NK-92 (cell line): ENCODE results near the gene FAM53C.
"Not testable (repeated sequence)": the region's sequence is repeated elsewhere in the genome, so short reads cannot be mapped to it uniquely, and the experiment has no call there.

ENCODE experiments used
- DNase-seq: peaks from one replicate; lab custom pipeline; 2025; ENCODE audit not compliant: unreplicated experiment; lab: John Stamatoyannopoulos, UW

The FAM53C gene

DNA sequence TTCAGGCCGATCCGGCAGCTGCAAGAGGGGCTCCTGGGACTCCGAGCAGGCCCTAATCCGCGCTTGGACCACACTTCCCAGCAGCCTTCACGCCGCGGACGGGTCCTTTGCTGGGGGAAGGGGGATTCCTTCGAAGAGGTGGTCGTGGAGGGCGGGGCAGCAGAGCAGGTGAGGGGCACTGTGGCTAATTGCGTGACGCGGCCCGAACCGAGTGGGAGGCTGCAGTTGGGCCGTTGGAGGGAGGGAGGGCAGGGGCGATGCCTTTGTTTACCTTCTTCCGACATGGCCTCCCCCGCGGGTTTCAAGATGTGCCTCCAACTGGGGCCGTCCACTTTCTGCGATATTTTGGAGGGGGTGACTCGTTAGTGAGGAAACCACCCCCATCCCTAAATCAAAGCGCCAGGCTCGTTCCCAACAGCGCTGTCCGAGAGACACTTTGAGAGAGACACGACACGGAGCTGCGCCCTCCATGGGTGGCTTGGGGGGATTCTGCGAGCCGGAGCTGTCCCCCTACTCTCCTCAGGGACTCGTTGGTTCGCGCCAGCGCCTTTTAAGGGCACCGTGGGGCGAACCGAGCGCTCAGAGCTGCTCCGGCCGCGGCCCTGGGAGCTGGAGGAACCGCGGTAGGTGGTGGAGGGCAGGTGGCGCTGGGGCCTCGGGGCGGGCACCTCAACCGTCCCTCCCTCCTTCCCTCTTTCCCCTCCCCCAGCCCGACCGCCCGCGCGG is at the start of gene FAM53C:
TSS of gene FAM53C (plus strand) at position 582 of the 726 bp plus-strand sequence. CDS start 3,070 bp downstream, outside the sequence.
- DNase-seq, result no peak

DNA sequence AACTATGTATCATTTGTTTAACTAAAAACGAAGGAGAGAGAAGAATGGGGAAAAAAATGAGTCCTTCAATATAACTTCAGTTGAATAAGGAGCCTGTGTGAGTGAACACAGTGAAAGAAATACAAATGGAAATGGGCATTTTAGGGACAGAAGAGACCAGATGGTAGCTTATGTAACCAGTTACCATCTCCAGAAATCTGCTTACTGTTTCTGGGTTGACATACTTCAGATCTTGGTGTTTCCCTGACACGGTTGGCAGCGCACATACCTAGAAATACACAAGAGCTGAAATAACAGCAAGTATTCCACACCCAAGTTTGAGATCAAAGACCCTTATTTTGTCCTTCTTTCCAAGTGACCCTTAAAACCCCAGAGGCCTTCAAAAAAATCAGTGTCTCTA is 48.8 kb upstream of the FAM53C start:
- no peak for DNase-seq

DNA sequence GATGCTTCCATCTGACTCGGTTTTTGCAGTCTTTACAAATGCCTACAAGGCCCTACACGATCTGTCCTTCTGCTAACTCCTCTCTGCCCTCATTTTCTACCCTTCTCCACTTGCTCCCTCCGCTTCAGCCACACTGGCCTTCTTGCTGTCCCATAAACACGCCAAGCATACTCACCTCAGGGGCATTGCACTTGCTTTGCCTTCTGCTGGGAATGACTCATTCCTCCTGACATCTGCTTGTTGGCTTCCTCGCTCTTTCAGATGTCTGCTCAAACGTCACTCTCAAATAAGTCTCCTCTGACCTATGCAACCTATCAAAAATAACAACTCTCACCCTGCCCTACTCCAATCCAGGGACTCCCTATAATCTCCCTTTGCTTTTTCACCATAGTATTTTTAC is 34.7 kb upstream of the FAM53C start:
- no peak for DNase-seq

DNA sequence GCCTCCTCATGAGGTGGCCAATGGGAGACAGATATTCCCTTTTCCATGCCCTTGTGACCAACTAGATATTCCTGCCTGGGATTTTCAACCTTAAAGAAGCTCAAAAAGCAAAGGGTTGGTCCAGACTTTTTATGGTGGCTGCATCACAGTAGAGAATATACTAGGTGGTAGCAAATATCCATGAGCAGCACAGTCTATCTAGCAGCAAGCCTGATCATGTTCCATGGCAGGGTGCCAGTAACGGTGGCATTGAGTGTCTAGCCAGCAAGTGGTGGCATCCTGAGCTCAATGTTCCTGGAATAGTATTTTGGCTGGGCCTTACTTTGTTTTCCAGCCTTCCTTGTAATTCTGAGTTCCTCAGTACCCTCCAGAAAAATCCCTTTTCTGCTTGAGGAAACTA is 32.3 kb upstream of the FAM53C start:
- DNase-seq, result no peak

DNA sequence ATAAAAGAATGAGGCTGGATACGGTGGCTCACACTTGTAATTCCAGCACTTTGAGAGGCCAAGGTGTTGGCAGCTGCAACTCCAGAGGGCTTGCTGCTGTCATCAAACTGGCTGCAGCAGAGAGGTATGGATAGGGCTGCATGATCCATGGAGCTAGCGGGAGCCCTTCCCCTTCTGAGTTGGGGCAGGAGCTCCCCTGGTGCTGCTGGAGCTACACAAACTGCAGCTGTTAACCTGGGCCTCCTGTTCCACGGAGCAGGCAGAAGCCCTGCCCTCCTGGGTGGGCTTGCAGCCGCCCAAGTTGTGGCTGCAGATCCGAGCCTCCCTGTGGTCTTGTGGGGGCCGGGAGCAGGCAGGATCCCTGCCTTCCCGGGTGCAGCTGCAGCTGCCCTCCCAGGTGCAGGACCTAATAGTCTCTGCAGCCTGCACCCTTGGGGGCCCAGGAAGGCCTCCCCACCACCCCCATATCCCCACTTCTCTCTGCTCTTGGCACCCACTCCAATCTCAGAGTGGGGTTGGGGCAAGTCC is 22.3 kb upstream of the FAM53C start:
- DNase-seq, result no peak

DNA sequence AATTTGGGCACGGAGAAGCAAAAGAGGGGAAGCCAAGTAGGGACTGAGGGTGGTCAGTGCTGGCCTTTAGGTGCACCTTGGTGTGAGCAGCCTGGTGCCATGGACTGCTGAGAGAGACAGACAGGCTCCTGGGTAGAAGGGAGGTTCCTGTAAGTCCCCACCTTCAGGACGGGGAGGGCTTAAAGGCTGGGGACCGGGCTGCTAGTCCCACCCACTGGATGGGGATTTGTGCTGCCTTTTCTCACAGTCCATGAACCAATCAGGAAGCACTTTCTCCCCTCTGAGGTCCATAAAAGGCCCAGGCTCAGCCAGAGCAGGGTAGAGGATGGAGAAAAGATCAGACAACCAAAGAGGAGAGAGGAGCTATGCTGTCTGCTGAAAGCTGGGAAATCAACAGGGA is 21.7 kb upstream of the FAM53C start:
- no peak for DNase-seq

DNA sequence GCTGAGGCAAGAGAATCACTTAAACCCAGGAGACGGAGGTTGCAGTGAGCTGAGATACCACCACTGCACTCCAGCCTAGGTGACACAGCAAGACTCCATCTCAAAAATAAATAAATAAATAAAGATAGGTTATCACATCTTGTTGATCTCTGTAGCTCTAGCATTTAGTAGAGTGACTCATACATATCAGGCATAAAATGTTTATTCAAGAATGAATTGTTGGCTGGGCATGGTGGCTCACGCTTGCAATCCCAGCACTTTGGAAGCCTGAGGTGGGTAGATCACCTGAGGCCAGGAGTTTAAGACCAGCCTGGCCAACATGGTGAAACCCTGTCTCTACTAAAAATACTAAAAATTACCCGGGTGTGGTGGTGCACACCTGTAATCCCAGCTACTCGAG is 19.9 kb upstream of the FAM53C start:
- not testable (repeated sequence) for DNase-seq

DNA sequence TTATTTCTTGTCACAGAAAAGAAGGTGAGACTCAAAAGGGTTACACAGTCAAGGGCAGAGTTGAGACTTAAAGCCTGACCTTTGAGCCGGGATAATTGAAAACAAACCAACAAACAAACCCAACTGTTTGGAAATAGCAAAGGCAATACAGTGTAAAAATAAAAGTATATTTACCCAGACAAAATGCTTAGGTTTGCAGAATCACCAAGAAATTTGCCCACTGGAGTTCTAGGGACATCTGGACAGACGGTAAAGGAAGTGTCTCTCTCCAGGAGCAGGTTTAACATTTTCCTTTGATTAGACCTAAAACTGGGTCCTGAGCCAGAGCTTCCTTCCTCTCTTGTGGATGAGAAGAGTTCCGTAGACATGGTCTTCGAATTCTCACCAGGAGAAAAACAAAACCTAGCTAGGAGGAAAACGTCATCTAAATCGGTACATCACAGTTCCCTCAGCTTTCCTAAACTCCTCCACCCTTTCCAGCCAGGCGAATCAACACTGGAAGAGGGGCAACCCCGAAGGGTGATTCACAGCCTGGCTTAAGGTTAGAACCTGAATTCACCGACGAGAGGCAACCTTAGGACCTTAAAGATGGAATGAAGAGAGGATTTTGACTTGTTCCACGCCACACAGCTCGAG is 7.1 kb upstream of the FAM53C start:
- no peak for DNase-seq

DNA sequence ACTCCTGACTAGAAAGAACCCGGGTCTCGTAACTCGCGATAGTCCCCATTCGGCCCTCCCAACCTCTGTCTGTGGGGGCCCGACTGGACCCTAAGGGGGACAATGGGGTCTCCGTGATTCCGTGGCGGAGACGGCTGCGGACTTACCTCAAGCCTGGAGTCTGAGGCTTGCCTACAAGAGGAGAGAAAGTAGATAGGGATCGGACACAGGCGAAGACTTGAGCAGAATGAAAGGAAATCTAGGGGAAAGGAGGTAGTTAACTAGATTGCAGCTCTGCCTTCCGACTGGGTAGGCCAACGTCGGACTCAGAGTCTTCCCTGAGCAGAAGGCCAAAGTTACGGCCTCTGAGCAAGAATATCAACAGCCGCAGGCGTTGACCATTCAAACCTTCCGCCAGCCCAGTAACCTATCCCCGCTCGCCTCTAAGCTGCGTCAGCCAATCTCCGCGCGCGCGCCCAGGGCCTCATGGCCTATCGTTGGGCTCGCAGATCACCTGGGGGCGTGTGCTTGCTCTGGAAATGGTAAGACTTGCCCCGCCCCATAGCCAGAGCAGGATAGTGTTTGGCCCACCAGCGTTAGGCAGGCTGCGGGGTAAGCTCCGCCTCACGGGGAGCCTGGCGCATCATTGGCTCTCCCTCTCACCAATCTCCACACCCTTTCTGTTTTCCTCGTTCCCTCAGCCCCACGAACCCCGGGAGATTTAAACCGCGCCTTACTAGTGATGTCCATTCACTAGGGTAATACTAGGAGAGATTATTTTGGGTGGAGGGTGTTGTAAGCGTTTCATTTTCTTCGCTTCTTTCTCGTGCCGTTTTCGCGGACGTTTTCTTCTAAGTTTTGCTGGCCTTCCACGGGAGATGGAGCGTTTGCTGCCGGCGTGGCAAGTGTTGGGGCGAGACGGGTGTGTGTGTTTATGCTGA is 6.4 kb upstream of the FAM53C start, which contains the start of gene CDC25C:
TSS of gene CDC25C (minus strand) at position 356 of the 920 bp plus-strand sequence. CDS start 624 bp downstream, outside the sequence.
- peak; percentile 72 for DNase-seq

DNA sequence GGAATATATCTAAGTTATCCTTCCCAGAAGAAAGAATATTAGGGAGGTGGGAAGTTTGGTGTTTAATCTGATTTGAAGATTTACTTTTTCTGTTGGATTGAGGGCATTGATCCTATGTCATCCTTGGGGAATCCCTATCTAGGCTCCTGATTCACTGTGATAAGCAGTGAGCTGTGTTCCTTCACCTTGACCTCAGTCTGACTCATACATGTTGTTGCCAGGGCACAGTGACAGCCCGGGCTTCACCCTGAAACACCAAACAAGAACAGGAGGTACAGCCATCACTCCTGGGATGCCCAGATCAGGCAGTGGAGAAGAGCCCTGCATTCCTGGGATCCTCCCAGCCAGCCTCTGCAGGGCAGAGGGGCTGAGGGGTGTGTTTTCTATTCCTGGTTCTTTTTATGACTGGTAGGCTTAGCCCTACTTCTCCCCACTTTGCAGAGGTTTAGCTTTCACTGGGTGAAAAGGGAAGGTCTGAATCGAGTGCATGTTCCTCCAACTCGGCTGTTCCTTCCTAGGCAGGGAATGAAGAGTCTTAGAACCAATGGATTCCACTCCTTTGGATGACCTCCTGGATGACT is 3.1 kb upstream of the FAM53C start:
- no peak for DNase-seq

DNA sequence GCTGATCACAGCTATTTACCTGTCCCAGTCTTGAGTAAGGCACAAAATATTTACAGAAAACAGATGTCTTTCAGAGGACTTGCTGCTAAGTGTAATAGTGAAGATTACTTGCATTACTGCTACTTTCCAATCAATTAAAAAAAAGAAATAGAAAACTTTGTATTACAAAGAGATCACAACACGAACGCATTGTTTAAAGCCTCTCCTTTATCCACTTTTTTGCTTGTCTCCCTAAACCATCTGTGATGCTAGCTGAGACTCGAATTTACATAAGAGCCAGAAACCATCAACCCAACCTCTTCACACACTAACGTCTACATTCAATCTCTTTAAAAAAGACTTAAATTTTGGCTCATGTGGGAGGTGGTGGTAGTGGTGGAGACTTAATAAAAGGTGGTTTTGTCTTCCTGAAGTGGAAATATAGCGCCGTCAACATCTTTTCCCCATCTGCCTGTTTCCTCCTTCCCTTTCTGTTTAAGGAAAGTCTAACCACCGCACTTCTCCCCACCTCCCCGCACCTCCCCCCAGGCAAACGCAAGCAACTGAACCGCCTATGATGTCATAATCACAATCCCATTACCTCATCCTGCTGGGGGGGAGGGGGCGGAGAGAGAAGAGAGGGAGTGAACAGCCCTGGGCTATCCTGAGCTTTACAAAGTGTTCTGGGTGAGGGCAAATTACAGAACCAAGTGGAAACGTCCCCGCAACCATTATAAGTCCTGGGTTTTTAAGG is 948 bp upstream of the FAM53C start:
- DNase-seq, result no peak

DNA sequence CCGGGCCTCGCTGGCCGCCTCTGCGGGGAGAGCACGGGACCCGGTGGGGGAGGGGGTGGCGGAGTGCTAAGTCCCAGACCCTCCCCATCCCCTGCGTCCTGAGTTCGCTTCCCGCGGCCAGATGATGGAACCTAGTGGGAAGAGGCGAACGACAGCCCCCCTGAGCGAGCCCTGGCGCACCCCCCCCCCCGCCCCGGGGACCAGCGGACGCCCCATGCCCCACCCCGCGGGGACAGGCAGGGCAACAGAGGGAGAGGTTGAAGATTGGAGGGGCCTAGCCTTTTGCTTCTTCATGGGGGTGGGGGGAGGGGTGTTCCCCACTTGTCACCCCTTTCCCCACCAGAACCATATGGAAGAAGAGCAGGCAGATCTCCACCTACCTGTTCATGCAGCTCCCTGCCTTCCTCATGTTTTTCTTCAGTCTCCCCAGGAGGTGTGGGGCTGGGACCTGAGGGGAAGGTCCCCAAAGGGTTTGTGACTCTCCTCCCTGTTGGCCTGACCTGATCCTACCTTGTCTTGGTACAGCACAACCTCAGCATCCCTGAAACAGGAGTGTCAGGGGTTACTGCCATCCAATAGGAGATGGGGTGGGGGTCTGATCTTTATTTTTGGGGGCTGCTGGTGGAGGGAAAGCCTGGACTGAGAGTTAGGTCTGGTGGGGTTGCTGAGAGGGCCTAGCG is 485 bp downstream of the FAM53C start:
- DNase-seq, result no peak

DNA sequence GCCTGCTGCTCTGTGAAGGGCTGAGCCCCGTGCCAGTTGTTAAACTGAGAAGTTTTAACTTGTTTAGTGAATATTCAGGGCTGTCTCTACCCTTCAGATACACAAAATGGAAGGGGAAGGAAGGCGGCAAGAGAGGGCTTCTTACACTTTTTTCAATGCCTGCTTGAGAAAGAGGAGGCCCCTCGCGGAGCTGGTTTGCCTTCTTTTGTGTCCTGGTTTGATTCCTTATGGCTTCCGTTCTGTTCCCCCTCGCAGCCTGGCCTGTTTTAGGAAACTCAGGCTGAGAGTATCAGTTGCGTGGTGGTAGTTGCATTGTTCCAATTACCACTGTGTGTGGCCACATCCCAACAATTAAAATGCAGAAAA is 1.0 kb downstream of the FAM53C start:
- DNase-seq, result no peak

DNA sequence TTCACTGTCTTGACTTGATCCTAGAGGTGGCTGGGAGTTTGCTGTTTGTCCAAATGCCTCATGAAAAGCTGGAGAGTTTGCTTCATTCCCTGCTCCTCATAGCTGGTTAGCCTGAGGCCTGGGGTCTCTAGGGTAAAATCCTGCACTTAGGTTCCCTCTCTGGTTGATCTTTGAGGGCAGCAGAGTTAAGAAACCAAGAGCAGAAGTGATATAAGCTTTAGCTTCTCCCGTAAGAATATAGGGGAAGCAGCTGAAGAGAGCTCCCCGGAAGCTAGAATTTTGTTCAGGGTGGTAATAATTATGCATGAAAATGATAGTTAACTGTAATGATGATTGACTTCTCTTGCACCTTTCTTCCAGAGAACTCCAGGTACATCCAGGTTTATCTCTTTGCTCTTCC is 1.4 kb downstream of the FAM53C start:
- DNase-seq, result no peak

DNA sequence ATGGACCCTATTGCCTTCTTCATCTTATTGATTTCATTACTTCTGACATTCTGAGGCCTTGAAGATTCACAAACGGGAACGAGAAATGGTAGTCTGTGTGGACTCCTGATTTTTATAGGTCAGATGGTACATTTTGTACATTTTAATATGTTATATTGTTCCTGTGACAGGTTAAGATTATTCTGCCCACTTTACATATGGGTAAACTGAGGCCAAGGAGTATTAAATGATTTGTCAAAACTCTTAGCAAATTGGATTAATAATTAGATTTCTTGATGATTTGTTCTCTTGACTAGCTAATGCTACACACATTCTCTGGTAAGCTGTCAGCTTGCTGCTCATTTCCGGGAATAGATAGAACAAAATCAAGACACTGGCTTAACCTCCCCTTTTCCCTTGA is 1.9 kb downstream of the FAM53C start:
- no peak for DNase-seq

DNA sequence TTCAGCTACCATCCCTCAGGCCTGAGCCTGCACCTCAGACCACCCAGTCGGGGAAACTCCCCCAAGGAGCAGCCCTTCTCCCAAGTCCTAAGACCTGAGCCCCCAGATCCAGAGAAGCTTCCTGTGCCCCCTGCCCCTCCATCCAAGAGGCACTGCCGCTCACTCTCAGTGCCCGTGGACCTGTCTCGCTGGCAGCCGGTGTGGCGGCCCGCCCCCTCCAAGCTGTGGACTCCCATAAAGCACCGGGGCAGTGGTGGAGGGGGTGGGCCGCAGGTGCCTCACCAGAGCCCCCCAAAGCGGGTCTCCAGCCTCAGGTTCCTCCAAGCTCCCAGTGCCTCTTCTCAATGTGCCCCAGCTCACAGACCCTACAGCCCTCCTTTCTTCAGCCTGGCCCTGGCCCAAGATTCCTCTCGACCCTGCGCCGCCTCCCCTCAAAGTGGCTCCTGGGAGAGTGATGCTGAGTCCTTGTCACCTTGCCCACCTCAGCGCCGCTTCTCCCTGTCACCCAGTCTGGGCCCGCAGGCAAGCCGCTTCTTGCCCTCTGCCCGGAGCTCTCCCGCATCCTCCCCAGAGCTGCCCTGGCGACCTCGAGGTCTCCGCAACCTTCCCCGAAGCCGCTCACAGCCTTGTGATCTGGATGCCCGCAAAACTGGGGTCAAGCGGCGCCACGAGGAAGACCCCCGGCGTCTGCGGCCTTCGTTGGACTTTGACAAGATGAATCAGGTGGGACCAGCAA is 7.0 kb downstream of the FAM53C start:
- DNase-seq, result no peak

DNA sequence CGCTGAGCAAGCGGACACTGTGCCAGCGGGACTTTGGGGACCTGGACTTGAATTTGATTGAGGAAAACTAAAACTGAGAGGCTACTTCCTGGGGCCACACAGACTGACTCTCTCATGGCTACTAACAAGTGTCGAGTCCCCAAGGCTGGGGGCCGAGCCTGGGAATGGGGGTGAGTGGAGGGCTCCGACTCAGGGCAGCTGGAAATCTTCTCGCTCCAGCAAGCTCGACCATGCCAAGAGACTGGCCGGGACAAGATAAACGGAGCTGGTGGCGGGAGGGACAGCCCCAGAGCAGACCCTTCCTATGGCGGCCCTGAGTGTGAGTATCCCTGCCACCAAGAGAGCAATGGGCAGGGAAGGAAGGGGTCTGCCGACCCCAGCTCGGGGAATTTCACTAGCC is 8.8 kb downstream of the FAM53C start:
- DNase-seq, result no peak

DNA sequence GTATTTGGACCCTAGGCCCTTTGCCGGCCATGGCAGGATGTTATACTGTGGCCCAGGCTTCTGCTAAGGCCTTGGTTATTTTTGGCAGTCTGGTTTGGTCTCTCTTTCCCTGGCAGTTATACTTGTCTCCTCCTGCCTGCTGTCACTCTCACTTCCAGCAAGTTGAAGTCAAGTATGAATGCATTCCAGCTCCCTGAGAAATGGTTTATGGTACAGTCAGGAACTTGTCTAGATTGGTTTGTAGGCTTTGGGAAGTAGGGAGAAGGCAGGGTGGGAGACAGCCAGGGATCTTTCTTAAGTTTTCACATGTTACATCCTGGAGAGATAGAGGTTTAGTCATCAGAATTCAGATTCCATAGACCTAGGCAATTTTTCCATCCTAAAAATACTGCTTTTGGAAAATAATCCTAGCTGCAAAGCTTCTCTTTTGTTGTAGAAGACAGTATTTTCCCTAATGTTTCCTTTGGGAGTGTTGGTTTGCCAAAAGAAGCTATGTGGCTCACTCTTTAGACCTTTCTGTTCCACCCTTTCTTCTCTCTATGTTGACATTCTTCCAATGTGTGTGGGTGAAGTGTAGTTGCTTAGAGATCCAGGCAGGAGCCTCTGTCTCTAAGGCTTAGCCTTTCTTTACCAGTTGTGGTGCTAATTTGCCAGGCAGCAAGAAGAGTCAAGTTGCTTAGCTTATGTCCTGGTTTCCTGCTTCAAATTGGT is 11.9 kb downstream of the FAM53C start:
- DNase-seq, result no peak

DNA sequence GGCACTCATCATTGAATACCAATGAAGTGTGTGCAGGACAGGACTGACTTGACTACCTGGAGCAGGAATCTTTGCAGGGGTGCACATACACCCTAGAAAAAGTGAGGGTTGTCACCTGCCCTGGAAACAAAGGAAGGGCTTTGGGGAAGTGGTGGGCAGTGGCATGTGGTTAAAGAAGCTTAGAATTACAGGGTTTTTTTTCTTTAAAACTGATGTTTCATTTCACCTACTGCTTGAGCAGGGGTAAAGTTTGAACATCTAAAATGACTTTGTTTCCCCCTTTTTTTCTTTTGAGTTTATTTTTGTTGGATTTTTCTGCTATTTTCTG is 12.5 kb downstream of the FAM53C start:
- no peak for DNase-seq
